BLaER1 (cell line): ENCODE measurements around the gene ZFAND5.
A peak's percentile ranks its signal among the peaks of the same experiment; 100 is the strongest.

Source experiments
- H3K27ac ChIP-seq: shearing (Covaris generic); formaldehyde crosslinking; 2 replicates; pipeline ENCODE4 v1.8.1; 2022
- H3K27me3 ChIP-seq: shearing (Covaris generic); formaldehyde crosslinking; 2 replicates; pipeline ENCODE4 v1.8.1; 2022
- H3K36me3 ChIP-seq: shearing (Covaris generic); formaldehyde crosslinking; 2 replicates; pipeline ENCODE4 v1.8.1; 2022
- H3K4me1 ChIP-seq: shearing (Covaris generic); formaldehyde crosslinking; 2 replicates; pipeline ENCODE4 v1.8.1; 2022
- H3K4me2 ChIP-seq: shearing (Covaris generic); formaldehyde crosslinking; 2 replicates; pipeline ENCODE4 v1.8.1; 2022
- H3K4me3 ChIP-seq: shearing (Covaris generic); formaldehyde crosslinking; 2 replicates; pipeline ENCODE4 v1.8.1; 2022
- H3K9ac ChIP-seq: shearing (Covaris generic); formaldehyde crosslinking; 2 replicates; pipeline ENCODE4 v1.8.1; 2022
- H3K9me3 ChIP-seq: shearing (Covaris generic); formaldehyde crosslinking; 2 replicates; pipeline ENCODE4 v1.8.1; 2022
- H4K20me1 ChIP-seq: shearing (Covaris generic); formaldehyde crosslinking; 2 replicates; pipeline ENCODE4 v1.8.1; 2022
- Cebpa-rat ChIP-seq: shearing (Covaris generic); IDR thresholded peaks from 2 replicates; pipeline ENCODE4 v1.8.1; 2022

The ZFAND5 gene

GRCh38 chr9:72363908-72364678, 915 bp downstream of the ZFAND5 start:
- Histone ChIP-seq H3K4me2 (peak overlapping the region; percentile 94), H3K27me3 (no peaks in the 10 kb centered on the region), H3K27ac (peak overlapping the region; percentile 98), H3K4me1 (peaks cover 41% of the 10 kb centered on the region), H3K9me3 (no peaks in the 10 kb centered on the region), H3K4me3 (peak overlapping the region; percentile 89), H3K9ac (peak overlapping the region; percentile 99), H3K36me3 (peaks cover 36% of the 10 kb centered on the region), H4K20me1 (peaks cover 50% of the 10 kb centered on the region)
- TF ChIP-seq Cebpa-rat, result no peak

- Histone ChIP-seq H3K4me3 (peak overlapping the region; percentile 89), H4K20me1 (peaks cover 58% of the 10 kb centered on the region), H3K4me2 (peak overlapping the region; percentile 94), H3K9ac (peak overlapping the region; percentile 99), H3K4me1 (peaks cover 43% of the 10 kb centered on the region), H3K36me3 (peaks cover 45% of the 10 kb centered on the region), H3K9me3 (no peaks in the 10 kb centered on the region), H3K27me3 (no peaks in the 10 kb centered on the region), H3K27ac (peak overlapping the region; percentile 98)
- no peak for TF ChIP-seq Cebpa-rat
Observed at GRCh38 chr9:72363236-72363635, 1.8 kb downstream of the ZFAND5 start.

GRCh38 chr9:72362680-72363139, 2.3 kb downstream of the ZFAND5 start:
- Histone ChIP-seq H3K4me3 (peak overlapping the region; percentile 89), H3K27me3 (no peaks in the 10 kb centered on the region), H3K4me1 (peaks cover 47% of the 10 kb centered on the region), H4K20me1 (peaks cover 63% of the 10 kb centered on the region), H3K36me3 (peaks cover 50% of the 10 kb centered on the region), H3K9me3 (no peaks in the 10 kb centered on the region), H3K4me2 (peak overlapping the region; percentile 94), H3K27ac (peak overlapping the region; percentile 98; the same call in 1 of the 2 replicates), H3K9ac (peak overlapping the region; percentile 99)
- TF ChIP-seq Cebpa-rat, result no peak

- H4K20me1 ChIP-seq, result peaks cover 69% of the 10 kb centered on the region
- H3K4me3 ChIP-seq, result peak overlapping the region; percentile 89
- peaks cover 47% of the 10 kb centered on the region for H3K4me1 ChIP-seq
- H3K9me3 ChIP-seq, result no peaks in the 10 kb centered on the region
- H3K27me3 ChIP-seq, result no peaks in the 10 kb centered on the region
- peaks cover 56% of the 10 kb centered on the region for H3K36me3 ChIP-seq
- H3K27ac ChIP-seq, result no peak overlapping the region
- H3K4me2 ChIP-seq, result peak overlapping the region; percentile 94
- peak overlapping the region; percentile 99 for H3K9ac ChIP-seq
- TF ChIP-seq Cebpa-rat, result no peak
Observed at GRCh38 chr9:72362118-72362531, 2.9 kb downstream of the ZFAND5 start.

GRCh38 chr9:72361217-72361616, 3.8 kb downstream of the ZFAND5 start:
- H4K20me1 ChIP-seq, result peaks cover 78% of the 10 kb centered on the region
- TF ChIP-seq Cebpa-rat, result no peak
- no peak overlapping the region; the same call in 1 of the 2 replicates for H3K4me3 ChIP-seq
- peak overlapping the region; percentile 94 for H3K4me2 ChIP-seq
- H3K27me3 ChIP-seq, result no peaks in the 10 kb centered on the region
- peaks cover 65% of the 10 kb centered on the region for H3K36me3 ChIP-seq
- H3K9ac ChIP-seq, result no peak overlapping the region; the same call in 1 of the 2 replicates
- H3K4me1 ChIP-seq, result peaks cover 47% of the 10 kb centered on the region
- no peak overlapping the region for H3K27ac ChIP-seq
- no peaks in the 10 kb centered on the region for H3K9me3 ChIP-seq

GRCh38 chr9:72360324-72360723, 4.7 kb downstream of the ZFAND5 start:
- Histone ChIP-seq H3K4me1 (peaks cover 42% of the 10 kb centered on the region), H3K4me3 (no peak overlapping the region), H3K27me3 (no peaks in the 10 kb centered on the region), H3K9ac (no peak overlapping the region), H3K27ac (no peak overlapping the region), H4K20me1 (peaks cover 87% of the 10 kb centered on the region), H3K4me2 (0 out of 2 replicates have a peak overlapping the region, but pooled peaks have one; percentile 94), H3K36me3 (peaks cover 74% of the 10 kb centered on the region), H3K9me3 (no peaks in the 10 kb centered on the region)
- TF ChIP-seq Cebpa-rat, result no peak

- Histone ChIP-seq H3K27ac (no peak overlapping the region), H3K9ac (no peak overlapping the region), H3K27me3 (no peaks in the 10 kb centered on the region), H3K9me3 (no peaks in the 10 kb centered on the region), H4K20me1 (peaks cover 100% of the 10 kb centered on the region), H3K4me1 (peaks cover 25% of the 10 kb centered on the region), H3K4me2 (no peak overlapping the region), H3K4me3 (no peak overlapping the region), H3K36me3 (peaks cover 96% of the 10 kb centered on the region)
- no peak for TF ChIP-seq Cebpa-rat
Observed at GRCh38 chr9:72356041-72356582, 8.9 kb downstream of the ZFAND5 start.

GRCh38 chr9:72355153-72355552, 9.9 kb downstream of the ZFAND5 start:
- peaks cover 86% of the 10 kb centered on the region for H3K36me3 ChIP-seq
- H3K27me3 ChIP-seq, result no peaks in the 10 kb centered on the region
- H3K4me3 ChIP-seq, result no peak overlapping the region
- H3K27ac ChIP-seq, result no peak overlapping the region
- no peak overlapping the region for H3K4me2 ChIP-seq
- H4K20me1 ChIP-seq, result peaks cover 100% of the 10 kb centered on the region
- TF ChIP-seq Cebpa-rat, result no peak
- H3K9ac ChIP-seq, result no peak overlapping the region
- peaks cover 15% of the 10 kb centered on the region for H3K4me1 ChIP-seq
- H3K9me3 ChIP-seq, result no peaks in the 10 kb centered on the region

GRCh38 chr9:72354704-72355103, 10.3 kb downstream of the ZFAND5 start:
- H3K27ac ChIP-seq, result no peak overlapping the region
- H3K9ac ChIP-seq, result no peak overlapping the region
- no peaks in the 10 kb centered on the region for H3K9me3 ChIP-seq
- no peaks in the 10 kb centered on the region for H3K27me3 ChIP-seq
- no peak overlapping the region for H3K4me2 ChIP-seq
- H3K4me3 ChIP-seq, result no peak overlapping the region
- no peak for TF ChIP-seq Cebpa-rat
- H4K20me1 ChIP-seq, result peaks cover 99% of the 10 kb centered on the region
- peaks cover 12% of the 10 kb centered on the region; the same call in 1 of the 2 replicates for H3K4me1 ChIP-seq
- peaks cover 82% of the 10 kb centered on the region for H3K36me3 ChIP-seq
